Coronary artery (tissue), 2 donors: ENCODE measurements around the gene OR1F1.

Experiments used
- DNase-seq: peaks from one replicate; pipeline ENCODE4 v3.0.0-alpha.2; 2017; ENCODE audit warnings: low spot score
- H3K27ac ChIP-seq, 2 donors: fragments of 200-600 bp; sonication (generic); one replicate each; pipeline ENCODE4 v1.5.1; 2016 to 2019
- H3K4me3 ChIP-seq: fragments of 200-600 bp; sonication (generic); 2 replicates; pipeline ENCODE4 v1.5.1; 2016; ENCODE audit warnings: mild to moderate bottlenecking, moderate library complexity
- TF ChIP-seq, protein P1 (sequence below): fragments of 200-600 bp; sonication (generic); IDR thresholded peaks from one replicate; pipeline ENCODE4 v1.5.1; 2019; ENCODE audit warnings: antibody characterized with exemption

Gene OR1F1

DNA sequence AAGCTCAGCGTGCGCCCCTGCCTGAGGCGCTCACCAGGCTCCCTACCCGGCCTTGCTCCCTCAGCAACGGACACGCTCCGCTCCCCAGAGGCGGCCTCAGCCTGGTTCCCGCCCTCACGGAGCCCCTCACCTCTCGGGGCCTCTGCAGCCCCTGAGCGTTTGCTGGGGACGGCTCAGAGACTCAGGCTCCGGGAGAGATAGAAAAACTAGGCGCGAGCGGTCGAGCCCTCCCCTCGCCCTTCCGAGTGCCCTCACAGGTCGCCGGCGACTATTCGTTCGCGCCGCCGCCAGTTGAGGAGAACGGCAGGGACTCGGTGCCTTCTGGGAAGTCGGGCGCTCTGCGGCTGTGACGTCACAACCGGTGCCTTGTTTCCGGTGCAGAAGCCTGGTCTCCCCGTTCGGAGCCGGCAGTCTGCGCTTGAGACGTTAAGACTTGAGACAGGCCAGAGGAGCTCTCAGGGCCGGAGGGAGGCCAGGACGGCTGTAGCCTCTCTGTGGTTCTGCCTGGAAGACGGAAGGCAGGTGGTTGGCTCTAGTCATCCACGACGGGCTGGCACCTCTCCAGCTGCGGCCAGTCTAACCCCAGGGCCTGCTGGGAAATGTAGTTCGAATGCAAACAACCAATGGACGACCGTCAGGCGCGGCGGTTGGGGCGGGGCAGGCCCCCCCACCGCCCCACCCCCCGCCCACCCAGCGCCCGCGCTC, 47.0 kb downstream of the OR1F1 start, which contains the start of gene ZNF200:
TSS of gene ZNF200 (minus strand) at position 302 of the 705 bp plus-strand sequence. CDS start 1,403 bp downstream, outside the sequence.
- peak; percentile 97 for DNase-seq
- TF ChIP-seq, protein P1, sequence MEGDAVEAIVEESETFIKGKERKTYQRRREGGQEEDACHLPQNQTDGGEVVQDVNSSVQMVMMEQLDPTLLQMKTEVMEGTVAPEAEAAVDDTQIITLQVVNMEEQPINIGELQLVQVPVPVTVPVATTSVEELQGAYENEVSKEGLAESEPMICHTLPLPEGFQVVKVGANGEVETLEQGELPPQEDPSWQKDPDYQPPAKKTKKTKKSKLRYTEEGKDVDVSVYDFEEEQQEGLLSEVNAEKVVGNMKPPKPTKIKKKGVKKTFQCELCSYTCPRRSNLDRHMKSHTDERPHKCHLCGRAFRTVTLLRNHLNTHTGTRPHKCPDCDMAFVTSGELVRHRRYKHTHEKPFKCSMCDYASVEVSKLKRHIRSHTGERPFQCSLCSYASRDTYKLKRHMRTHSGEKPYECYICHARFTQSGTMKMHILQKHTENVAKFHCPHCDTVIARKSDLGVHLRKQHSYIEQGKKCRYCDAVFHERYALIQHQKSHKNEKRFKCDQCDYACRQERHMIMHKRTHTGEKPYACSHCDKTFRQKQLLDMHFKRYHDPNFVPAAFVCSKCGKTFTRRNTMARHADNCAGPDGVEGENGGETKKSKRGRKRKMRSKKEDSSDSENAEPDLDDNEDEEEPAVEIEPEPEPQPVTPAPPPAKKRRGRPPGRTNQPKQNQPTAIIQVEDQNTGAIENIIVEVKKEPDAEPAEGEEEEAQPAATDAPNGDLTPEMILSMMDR = no peak
- Histone ChIP-seq H3K4me3 (peak within 1 kb of the TSS; percentile 89), H3K27ac (peak within 1 kb of the TSS; percentile 93 to 96)

DNA sequence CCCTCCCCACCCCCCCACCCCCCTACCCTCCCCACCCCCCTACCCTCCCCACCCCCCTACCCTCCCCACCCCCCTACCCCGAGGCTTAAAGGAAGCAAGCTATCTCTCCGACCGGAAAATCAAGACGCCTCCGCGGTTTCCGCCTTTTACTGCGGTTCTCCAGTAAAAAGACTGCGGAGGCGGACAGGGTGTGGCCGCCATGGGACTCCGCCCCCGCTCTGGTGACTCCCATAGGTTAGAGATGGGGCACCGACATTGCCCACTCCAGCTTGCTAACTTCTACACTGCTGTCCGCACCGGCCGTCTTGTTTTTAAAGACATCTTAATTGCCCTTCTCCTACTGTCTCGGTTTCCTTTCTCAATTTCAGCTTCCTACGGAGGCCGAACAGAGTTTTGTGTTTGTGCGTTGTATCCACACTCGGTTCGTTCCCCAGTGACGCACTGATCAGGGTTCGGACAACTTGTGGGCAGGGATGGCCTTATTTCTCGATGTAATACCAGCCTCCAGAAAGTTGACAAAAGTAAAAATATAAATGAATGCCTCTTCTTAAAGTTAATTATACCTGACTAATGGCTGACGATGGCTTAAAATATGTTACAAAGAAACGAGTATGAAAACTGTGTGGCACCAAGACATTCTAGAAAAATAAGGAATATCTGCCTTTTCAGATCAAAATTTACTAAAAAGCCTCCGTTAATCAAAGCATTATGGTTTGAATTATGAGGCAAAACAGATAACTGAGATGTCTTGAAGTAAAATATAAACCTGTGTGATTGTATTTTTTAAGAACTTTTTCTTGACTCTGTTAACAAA, 48.1 kb downstream of the OR1F1 start:
- TF ChIP-seq, protein P1 = no peak
- no peak overlapping the region for H3K27ac ChIP-seq
- no peak overlapping the region for H3K4me3 ChIP-seq
- no peak for DNase-seq

GRCh38 chr16:3241761-3242160, 53.8 kb downstream of the OR1F1 start:
- no peak for DNase-seq
- H3K27ac ChIP-seq = no peak overlapping the region
- TF ChIP-seq, protein P1 = no peak
- no peak overlapping the region for H3K4me3 ChIP-seq

DNA sequence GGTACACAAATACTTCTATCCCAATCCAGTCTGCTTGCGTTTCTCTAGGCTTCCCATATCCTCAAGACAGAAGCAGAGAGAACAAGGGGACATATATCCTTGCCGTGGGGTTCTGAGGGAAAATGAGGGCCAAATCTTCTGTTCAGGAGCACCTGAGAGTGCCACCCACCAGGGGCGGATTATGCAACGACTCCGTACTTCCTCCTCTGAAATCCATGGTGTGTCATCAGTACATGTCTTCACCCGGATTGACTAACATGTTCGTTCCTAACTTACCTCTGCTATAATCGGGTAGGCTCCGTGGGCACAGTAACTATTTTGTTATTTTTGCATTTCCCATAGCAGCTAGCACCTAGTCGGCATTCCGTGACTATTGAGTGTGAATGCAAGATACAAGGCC, 54.7 kb downstream of the OR1F1 start:
- Histone ChIP-seq H3K4me3 (no peak overlapping the region), H3K27ac (no peak overlapping the region)
- DNase-seq = no peak
- TF ChIP-seq, protein P1 = no peak

GRCh38 chr16:3243882-3244281, 55.9 kb downstream of the OR1F1 start:
- no peak overlapping the region for H3K4me3 ChIP-seq
- no peak overlapping the region for H3K27ac ChIP-seq
- TF ChIP-seq, protein P1 = no peak
- peak; percentile 29 for DNase-seq

DNA sequence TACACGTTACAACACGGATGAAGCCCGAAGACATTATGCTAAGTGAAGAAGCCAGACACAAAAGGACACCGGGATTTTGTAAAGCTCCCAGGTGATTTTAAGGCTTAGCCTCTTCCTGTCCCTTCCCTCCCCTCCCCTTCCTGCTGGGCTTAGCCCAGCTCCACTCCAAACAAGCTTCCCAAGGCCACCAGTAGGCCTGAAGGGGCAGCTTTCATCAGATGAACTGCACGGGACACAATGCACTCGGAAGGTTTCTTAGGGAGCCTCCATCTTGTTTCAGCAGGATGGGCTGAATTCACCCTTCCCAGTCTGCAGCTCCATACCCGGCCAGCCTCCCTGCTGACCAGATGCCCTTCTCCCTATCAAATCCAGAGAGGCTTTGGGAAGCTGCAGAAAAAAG, 58.0 kb downstream of the OR1F1 start:
- H3K4me3 ChIP-seq = no peak overlapping the region
- TF ChIP-seq, protein P1 = no peak
- no peak for DNase-seq
- no peak overlapping the region for H3K27ac ChIP-seq

GRCh38 chr16:3246876-3247275, 58.9 kb downstream of the OR1F1 start:
- no peak overlapping the region for H3K27ac ChIP-seq
- DNase-seq = no peak
- TF ChIP-seq, protein P1 = no peak
- H3K4me3 ChIP-seq = no peak overlapping the region
